ENCODE measurements around the gene STK36. TPM values are rescaled to one million over a fixed set of nuclear protein-coding genes. Genes with fewer than 3 reads are reported as not detected.

The STK36 gene
- total RNA-seq, 4 donors from 2014 or later: 16.7 to 36.6 (median 22.2) TPM

GRCh38 chr2:218709908-218710307 lies 38.0 kb downstream of the STK36 start:
- Histone ChIP-seq H3K27me3 (no peaks in the 10 kb centered on the region), H3K4me1 (peaks cover 0 to 26% (median 3%) of the 10 kb centered on the region in 3 donors), H3K27ac (no peak overlapping the region), H3K4me3 (no peak overlapping the region), H3K36me3 (no peaks in the 10 kb centered on the region), H3K9me3 (no peaks in the 10 kb centered on the region)
- ATAC-seq: no peak
- no peak for TF ChIP-seq POLR2AphosphoS5 (IDR thresholded peaks at IDR 0.05)
- TF ChIP-seq POLR2A (IDR thresholded peaks at IDR 0.05): no peak
- TF ChIP-seq EP300 (IDR thresholded peaks at IDR 0.05): no peak
- no peak for TF ChIP-seq CTCF (IDR thresholded peaks at IDR 0.05)
- 82 to 87% methylated on average over 5 to 7 of the region's 8 CpGs for WGBS, 2 donors (ENCODE audit: low coverage in 1 of 2)

- peaks cover 0 to 26% (median 3%) of the 10 kb centered on the region in 3 donors for H3K4me1 ChIP-seq
- no peaks in the 10 kb centered on the region for H3K36me3 ChIP-seq
- H3K27me3 ChIP-seq: no peaks in the 10 kb centered on the region
- 23 to 34% methylated on average over 8 to 11 of the region's 14 CpGs for WGBS, 2 donors (ENCODE audit: low coverage in 1 of 2)
- TF ChIP-seq POLR2AphosphoS5 (IDR thresholded peaks at IDR 0.05): no peak
- no peak for TF ChIP-seq EP300 (IDR thresholded peaks at IDR 0.05)
- TF ChIP-seq CTCF (IDR thresholded peaks at IDR 0.05): no peak
- TF ChIP-seq POLR2A (IDR thresholded peaks at IDR 0.05): no peak
- H3K27ac ChIP-seq: peak overlapping the region in 3 of 4 donors; percentile 92 to 96 (median 94)
- peak overlapping the region; percentile 6 to 78 for H3K4me3 ChIP-seq
- ATAC-seq: no peak
- H3K9me3 ChIP-seq: no peaks in the 10 kb centered on the region
These were observed 38.4 kb downstream of the STK36 start for GRCh38 chr2:218710334-218710686.

GRCh38 chr2:218710687-218711549 lies 39.0 kb downstream of the STK36 start, which contains the start of gene TTLL4:
Gene TTLL4, plus strand, starts transcription at chr2:218710835. Its CDS starts 26,842 bp downstream, at chr2:218737677.
- TF ChIP-seq POLR2AphosphoS5 (IDR thresholded peaks at IDR 0.05) (peak; percentile 87), CTCF (IDR thresholded peaks at IDR 0.05) (peak; percentile 72 to 95 (median 92)), EP300 (IDR thresholded peaks at IDR 0.05) (no peak), POLR2A (IDR thresholded peaks at IDR 0.05) (peak; percentile 46 to 53)

GRCh38 chr2:218711550-218711929 lies 39.7 kb downstream of the STK36 start:
- Histone ChIP-seq H3K4me1 (peaks cover 0 to 26% (median 3%) of the 10 kb centered on the region in 3 donors), H3K4me3 (peak overlapping the region; percentile 56 to 78), H3K27ac (peak overlapping the region; percentile 59 to 96 (median 93)), H3K36me3 (peaks cover 0 to 12% of the 10 kb centered on the region in 2 donors), H3K9me3 (no peaks in the 10 kb centered on the region), H3K27me3 (no peaks in the 10 kb centered on the region)
- no peak for TF ChIP-seq POLR2A (IDR thresholded peaks at IDR 0.05)
- no peak for TF ChIP-seq CTCF (IDR thresholded peaks at IDR 0.05)
- no peak for TF ChIP-seq POLR2AphosphoS5 (IDR thresholded peaks at IDR 0.05)
- TF ChIP-seq EP300 (IDR thresholded peaks at IDR 0.05): no peak
- ATAC-seq: no peak
- 0 to 8% methylated on average over 4 to 5 of the region's 5 CpGs for WGBS, 2 donors (ENCODE audit: low coverage in 1 of 2)

More at GRCh38 chr2:218710687-218711549, 39.0 kb downstream of the STK36 start, which contains the start of gene TTLL4:
- H3K4me3 ChIP-seq: peak within 1 kb of the TSS; percentile 56 to 78
- H3K27me3 ChIP-seq: no peaks in the 10 kb centered on the region
- H3K9me3 ChIP-seq: no peaks in the 10 kb centered on the region
- peak; percentile 98 for ATAC-seq
- peaks cover 0 to 26% (median 3%) of the 10 kb centered on the region in 3 donors for H3K4me1 ChIP-seq
- 0 to 2% methylated on average over 13 to 34 of the region's 74 CpGs for WGBS, 2 donors (ENCODE audit: low coverage in 1 of 2)
- H3K27ac ChIP-seq: peak within 1 kb of the TSS; percentile 59 to 96 (median 93)
- H3K36me3 ChIP-seq: peaks cover 0 to 5% of the 10 kb centered on the region in 2 donors

Data from gastroesophageal sphincter (tissue), 4 donors.